Heart left ventricle (tissue), 16 donors: ENCODE data around the gene RGS14. TPM values are rescaled to one million over a fixed set of nuclear protein-coding genes. Genes with fewer than 3 reads are reported as not detected.

Source experiments
- ATAC-seq, 4 donors: fragments of 200-7000 bp; cut with Tn5 transposase; one replicate each; pipeline ENCODE4 v1.9.1; 2020 to 2022; ENCODE audit warnings: moderate library complexity in 4 of 4, mild to moderate bottlenecking in 3 of 4, moderate number of reproducible peaks in 1 of 4
- DNase-seq, 5 donors: peaks; one replicate each; pipeline ENCODE4 v3.0.0-alpha.2; 2020
- H3K27ac ChIP-seq, 12 donors: fragments of 200-600 bp; sonication (generic) in 4 of 12; one replicate each; pipeline versions ENCODE4 v1.5.0 to v1.8.0; 2016 to 2022; ENCODE audit warnings: mild to moderate bottlenecking in 2 of 12
- H3K27me3 ChIP-seq, 9 donors: fragments of 200-600 bp; sonication (generic) in 2 of 9; one replicate each; pipeline versions ENCODE4 v1.5.1 to v1.8.0; 2016 to 2022; ENCODE audit warnings: mild to moderate bottlenecking in 3 of 9
- H3K36me3 ChIP-seq, 9 donors: fragments of 200-600 bp; sonication (generic) in 2 of 9; one replicate each; pipeline versions ENCODE4 v1.5.0 to v1.8.0; 2018 to 2022; ENCODE audit warnings: mild to moderate bottlenecking in 2 of 9
- H3K4me1 ChIP-seq, 12 donors: fragments of 200-600 bp; sonication (generic) in 4 of 12; one replicate each; pipeline versions ENCODE4 v1.5.0 to v1.8.0; 2016 to 2022; ENCODE audit warnings: mild to moderate bottlenecking in 3 of 12
- H3K4me3 ChIP-seq, 12 donors: fragments of 200-600 bp; sonication (generic) in 4 of 12; one replicate each; pipeline versions ENCODE4 v1.5.0 to v1.8.0; 2017 to 2022; ENCODE audit warnings: mild to moderate bottlenecking in 9 of 12, moderate library complexity in 4 of 12
- H3K9me3 ChIP-seq, 12 donors: fragments of 200-600 bp; sonication (generic) in 4 of 12; one replicate each; pipeline versions ENCODE4 v1.5.0 to v1.8.0; 2016 to 2022; ENCODE audit warnings: mild to moderate bottlenecking in 1 of 12
- POLR2A ChIP-seq, 2 donors: fragments of 450-650 bp; IDR thresholded peaks; one replicate each; pipeline ENCODE4 v1.6.1; 2017; ENCODE audit warnings: antibody characterized with exemption in 2 of 2, mild to moderate bottlenecking in 2 of 2, moderate library complexity in 2 of 2
- WGBS, 4 donors: extraction: QIAGEN DNeasy Blood & Tissue Kit in 2 of 4; methylation state at CpG; one replicate each; pipeline versions ENCODE4 v1.1.5 to v1.1.7; 2013 to 2018; 5-methylcytosine and 5-hydroxymethylcytosine counted together
- intact Hi-C, 10 donors: fragments of 100-400 bp; cut with DNase I; formaldehyde crosslinking; loops; one replicate each; pipeline versions ENCODE4 v1.11.1 to v1.14.2; 2022
- polyA plus RNA-seq, 2 donors: library from polyadenylated mRNA; stranded (reverse); fragments of 200-250 nt; gene quantifications; one replicate each; pipeline ENCODE4 v1.2.3, GENCODE V29; 2013
- total RNA-seq, 9 donors: library from RNA; depleted of rRNA in 2 of 9; stranded (reverse); fragments of >200 nt in 2 of 9; fragmentation: NEBNext Ultra II Directional in 3 of 9; extraction: Animal tissue kit (Norgen Biotek cat#: 25700) in 3 of 9; gene quantifications; one replicate each; pipeline versions ENCODE4 v1.1.0 to v1.2.4, GENCODE V29; 2016 to 2023
- TF ChIP-seq, protein P1 (sequence below), 12 donors: fragments of 200-600 bp; sonication (generic) in 4 of 12; IDR thresholded peaks; one replicate each; pipeline versions ENCODE4 v1.5.0 to v1.8.0; 2018 to 2022; ENCODE audit warnings: antibody characterized with exemption in 12 of 12, mild to moderate bottlenecking in 5 of 12
- donor health status: ischemic (EF 13 %, LVEDD 7.1; RV severe dilation, severe dysfunction).
- donor health status: healthy with polysubstance abuse.
- donor health status: DM: no; HTN: yes; CAD: no.
- donor health status: DM: no; HTN: no; CAD: no.
- donor health status: ischemic (EF 25% LVEDD 6.9; RV normal size, moderate dysfunction).
- donor health status: ischemic (EF 25% LVEDD 5.7; RV mildly dilated, moderate dysfunction).
- donor health status: healthy.
- donor health status: DM: yes; HTN: yes; CAD: no.
- donor health status: ischemic (EF 35%, LVEDD 5.7; RV mildly dilated, moderate dysfunction).
- donor health status: nonischemic (EF 11% LVEDD 7.7; RV severe dilation, severe dysfunction).
- donor health status: DM: yes; HTN: yes; CAD: no.
- donor health status: PGD.
- donor health status: ischemic (EF 29% LVEDD 5.4; RV normal size, mild dysfunction).
- donor health status: nonischemic (EF 23%, LVEDD 6.1; RV moderate dilation, normal function).

The RGS14 gene
- total and polyA plus RNA-seq, 11 donors: 1.3 to 10.7 (median 3.7) TPM

DNA sequence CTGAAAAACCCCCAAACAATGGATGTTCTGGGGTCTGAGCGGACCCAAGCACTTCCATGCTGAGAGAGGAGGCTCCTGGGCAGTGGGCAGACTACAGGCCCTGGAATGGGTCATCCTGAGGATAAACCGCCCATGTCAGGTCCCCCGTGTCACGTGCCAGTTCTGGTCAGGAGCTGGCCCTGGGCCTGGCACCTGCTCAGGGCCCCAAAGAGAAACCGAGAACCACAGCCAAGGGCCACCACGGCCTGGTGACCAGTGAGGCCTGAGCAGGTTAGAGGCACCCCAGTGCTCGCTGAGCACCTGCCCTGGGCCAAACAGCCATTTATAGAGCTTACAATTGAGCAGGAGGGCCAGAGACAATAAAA is 22.0 kb upstream of the RGS14 start:
- DNase-seq (peak in 1 of 5 donors; percentile 38), ATAC-seq (peak; percentile 15 to 69 (median 52))
- no peaks in the 10 kb centered on the region for H3K9me3 ChIP-seq
- H3K27ac ChIP-seq: peak overlapping the region in 8 of 12 donors; percentile 24 to 78 (median 68)
- 48 to 82% (median 64%) methylated on average over 7 of the region's 7 CpGs for WGBS, 4 donors
- peaks cover 3 to 98% (median 87%) of the 10 kb centered on the region in 9 donors for H3K36me3 ChIP-seq
- H3K4me3 ChIP-seq: no peak overlapping the region
- intact Hi-C loops: no loop called here
- H3K27me3 ChIP-seq: no peaks in the 10 kb centered on the region
- peaks cover 0 to 40% (median 20%) of the 10 kb centered on the region in 12 donors for H3K4me1 ChIP-seq
- TF ChIP-seq, protein P1, sequence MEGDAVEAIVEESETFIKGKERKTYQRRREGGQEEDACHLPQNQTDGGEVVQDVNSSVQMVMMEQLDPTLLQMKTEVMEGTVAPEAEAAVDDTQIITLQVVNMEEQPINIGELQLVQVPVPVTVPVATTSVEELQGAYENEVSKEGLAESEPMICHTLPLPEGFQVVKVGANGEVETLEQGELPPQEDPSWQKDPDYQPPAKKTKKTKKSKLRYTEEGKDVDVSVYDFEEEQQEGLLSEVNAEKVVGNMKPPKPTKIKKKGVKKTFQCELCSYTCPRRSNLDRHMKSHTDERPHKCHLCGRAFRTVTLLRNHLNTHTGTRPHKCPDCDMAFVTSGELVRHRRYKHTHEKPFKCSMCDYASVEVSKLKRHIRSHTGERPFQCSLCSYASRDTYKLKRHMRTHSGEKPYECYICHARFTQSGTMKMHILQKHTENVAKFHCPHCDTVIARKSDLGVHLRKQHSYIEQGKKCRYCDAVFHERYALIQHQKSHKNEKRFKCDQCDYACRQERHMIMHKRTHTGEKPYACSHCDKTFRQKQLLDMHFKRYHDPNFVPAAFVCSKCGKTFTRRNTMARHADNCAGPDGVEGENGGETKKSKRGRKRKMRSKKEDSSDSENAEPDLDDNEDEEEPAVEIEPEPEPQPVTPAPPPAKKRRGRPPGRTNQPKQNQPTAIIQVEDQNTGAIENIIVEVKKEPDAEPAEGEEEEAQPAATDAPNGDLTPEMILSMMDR (IDR thresholded peaks at IDR 0.05): no peak
- TF ChIP-seq POLR2A (IDR thresholded peaks at IDR 0.05): no peak

DNA sequence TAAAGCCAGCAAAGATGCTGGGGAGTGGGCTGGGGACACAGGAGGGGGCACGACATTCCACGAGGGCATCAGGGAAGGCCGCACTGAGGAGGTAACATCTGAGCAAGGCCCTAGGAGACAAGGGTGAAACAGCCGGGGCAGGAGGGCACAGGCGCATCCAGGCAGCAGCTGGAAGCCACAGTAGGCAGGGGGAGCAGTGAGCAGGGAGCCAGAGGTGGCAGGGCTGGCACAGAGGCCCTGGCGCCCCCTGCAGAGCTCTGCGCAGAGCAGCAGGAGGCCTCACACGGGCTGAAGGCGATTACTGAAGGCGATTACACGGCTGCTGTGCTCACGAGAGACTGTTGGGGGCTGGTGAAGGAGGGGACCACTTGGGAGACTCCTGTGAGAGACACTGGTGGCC is 21.6 kb upstream of the RGS14 start:
- ATAC-seq (peak in 1 of 4 donors; percentile 20), DNase-seq (no peak)
- Histone ChIP-seq H3K4me3 (no peak overlapping the region), H3K27ac (peak overlapping the region in 7 of 12 donors; percentile 31 to 78 (median 69)), H3K36me3 (peaks cover 3 to 95% (median 83%) of the 10 kb centered on the region in 9 donors), H3K27me3 (no peaks in the 10 kb centered on the region), H3K9me3 (no peaks in the 10 kb centered on the region), H3K4me1 (peaks cover 0 to 40% (median 20%) of the 10 kb centered on the region in 12 donors)
- 70 to 76% (median 72%) methylated on average over 12 of the region's 12 CpGs for WGBS, 4 donors
- intact Hi-C loops: no loop called here
- no peak for TF ChIP-seq POLR2A (IDR thresholded peaks at IDR 0.05)
- TF ChIP-seq, protein P1 (IDR thresholded peaks at IDR 0.05): peak in 1 of 12 donors; percentile 26

DNA sequence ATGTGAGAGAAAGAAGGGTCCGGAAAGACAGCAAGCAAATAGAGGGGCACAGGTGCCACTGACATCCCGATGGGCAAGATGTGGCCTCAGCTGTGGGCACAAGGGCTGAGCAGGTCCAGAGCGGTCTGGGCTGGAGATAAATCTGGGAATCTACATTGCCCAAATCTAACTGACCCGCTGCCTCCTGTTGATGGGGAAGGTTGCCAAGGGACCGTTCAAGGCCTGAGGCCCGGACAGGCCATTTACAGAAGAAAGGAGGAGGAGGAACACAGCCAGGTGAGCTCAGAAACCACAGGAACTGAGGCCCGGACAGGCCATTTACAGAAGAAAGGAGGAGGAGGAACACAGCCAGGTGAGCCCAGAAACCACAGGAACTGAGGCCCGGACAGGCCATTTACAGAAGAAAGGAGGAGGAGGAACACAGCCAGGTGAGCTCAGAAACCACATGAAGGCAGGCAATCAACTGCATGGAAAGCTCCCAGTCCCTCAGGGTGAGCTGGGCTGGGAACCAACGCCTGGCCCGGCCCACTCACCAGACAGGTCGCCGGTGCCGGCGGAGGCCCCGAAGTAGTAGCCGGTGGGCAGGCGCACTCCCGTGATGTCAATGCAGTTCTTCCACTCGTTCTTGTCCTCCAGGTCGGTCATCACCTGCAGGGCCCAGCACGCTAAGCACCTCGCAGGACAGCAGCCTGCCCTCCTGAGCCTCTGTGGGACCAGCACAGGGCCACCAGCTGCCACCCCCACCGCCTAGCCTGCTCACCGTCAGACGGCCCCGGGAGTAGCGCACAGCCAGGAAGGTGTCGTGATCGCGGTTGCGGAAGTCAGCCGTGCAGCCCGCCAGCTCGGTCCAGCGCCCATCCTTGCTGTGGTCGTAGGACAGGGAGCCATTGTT is 20.9 kb upstream of the RGS14 start:
- DNase-seq (no peak), ATAC-seq (no peak)
- TF ChIP-seq POLR2A (IDR thresholded peaks at IDR 0.05): no peak
- TF ChIP-seq, protein P1 (IDR thresholded peaks at IDR 0.05): no peak
- Histone ChIP-seq H3K4me3 (no peak overlapping the region), H3K27me3 (no peaks in the 10 kb centered on the region), H3K36me3 (peaks cover 3 to 95% (median 83%) of the 10 kb centered on the region in 9 donors), H3K4me1 (peaks cover 0 to 40% (median 20%) of the 10 kb centered on the region in 12 donors), H3K9me3 (no peaks in the 10 kb centered on the region), H3K27ac (peak overlapping the region in 6 of 12 donors; percentile 46 to 78 (median 70))
- intact Hi-C loops: no loop called here
- 92 to 96% (median 95%) methylated on average over 21 to 36 of the region's 36 CpGs for WGBS, 4 donors
